Measurements from ENCODE around the gene SP4.
A peak's percentile ranks its signal among the peaks of the same experiment; 100 is the strongest.

SP4 gene

GRCh38 chr7:21427871-21428658 is at the start of gene SP4:
Gene SP4, plus strand, starts transcription at chr7:21428083. Its CDS starts 169 bp downstream, at chr7:21428252.
- DNase-seq = peak; percentile 89

GRCh38 chr7:21383227-21384220 is 44.4 kb upstream of the SP4 start:
- DNase-seq = no peak

GRCh38 chr7:21393937-21394336 is 33.9 kb upstream of the SP4 start:
- no peak for DNase-seq

- DNase-seq = no peak
Observed at GRCh38 chr7:21401944-21402343, 25.9 kb upstream of the SP4 start.

- DNase-seq = no peak
Observed at GRCh38 chr7:21407796-21408480, 19.9 kb upstream of the SP4 start.

GRCh38 chr7:21408481-21408820 is 19.4 kb upstream of the SP4 start:
- no peak for DNase-seq

- DNase-seq = no peak
Observed at GRCh38 chr7:21412410-21412851, 15.5 kb upstream of the SP4 start.

- DNase-seq = no peak
Observed at GRCh38 chr7:21412957-21413356, 14.9 kb upstream of the SP4 start.

- DNase-seq = no peak
Observed at GRCh38 chr7:21413502-21413901, 14.4 kb upstream of the SP4 start.

GRCh38 chr7:21414795-21415393 is 13.0 kb upstream of the SP4 start:
- no peak for DNase-seq

GRCh38 chr7:21417647-21418046 is 10.2 kb upstream of the SP4 start:
- no peak for DNase-seq

GRCh38 chr7:21422751-21423150 is 5.1 kb upstream of the SP4 start:
- DNase-seq = no peak

- DNase-seq = no peak
Observed at GRCh38 chr7:21425290-21425689, 2.6 kb upstream of the SP4 start.

GRCh38 chr7:21426286-21427181 is 1.3 kb upstream of the SP4 start:
- no peak for DNase-seq

GRCh38 chr7:21427182-21427870 is 557 bp upstream of the SP4 start:
- DNase-seq = peak; percentile 95

GRCh38 chr7:21428659-21428941 is 717 bp downstream of the SP4 start:
- DNase-seq = no peak

GRCh38 chr7:21429021-21429420 is 1.1 kb downstream of the SP4 start:
- DNase-seq = no peak

- DNase-seq = no peak
Observed at GRCh38 chr7:21429786-21430574, 2.1 kb downstream of the SP4 start.

- no peak for DNase-seq
Observed at GRCh38 chr7:21430575-21430954, 2.7 kb downstream of the SP4 start.

- no peak for DNase-seq
Observed at GRCh38 chr7:21443149-21443841, 15.4 kb downstream of the SP4 start.

All from DMS79 treated with DMSO at 0.1 percent for 48 hours (cell line).